NCI-H1092 treated with DMSO at 0.1 percent for 48 hours (cell line): ENCODE measurements around the gene MCCC2.
"Not testable (repeated sequence)": the region's sequence is repeated elsewhere in the genome, so short reads cannot be mapped to it uniquely, and the experiment has no call there.

ENCODE experiments used
- DNase-seq: peaks from one replicate; lab custom pipeline; 2025; lab: John Stamatoyannopoulos, UW

The MCCC2 gene

GRCh38 chr5:71662381-71662780, 75.2 kb downstream of the MCCC2 start:
- DNase-seq, result no peak

DNA sequence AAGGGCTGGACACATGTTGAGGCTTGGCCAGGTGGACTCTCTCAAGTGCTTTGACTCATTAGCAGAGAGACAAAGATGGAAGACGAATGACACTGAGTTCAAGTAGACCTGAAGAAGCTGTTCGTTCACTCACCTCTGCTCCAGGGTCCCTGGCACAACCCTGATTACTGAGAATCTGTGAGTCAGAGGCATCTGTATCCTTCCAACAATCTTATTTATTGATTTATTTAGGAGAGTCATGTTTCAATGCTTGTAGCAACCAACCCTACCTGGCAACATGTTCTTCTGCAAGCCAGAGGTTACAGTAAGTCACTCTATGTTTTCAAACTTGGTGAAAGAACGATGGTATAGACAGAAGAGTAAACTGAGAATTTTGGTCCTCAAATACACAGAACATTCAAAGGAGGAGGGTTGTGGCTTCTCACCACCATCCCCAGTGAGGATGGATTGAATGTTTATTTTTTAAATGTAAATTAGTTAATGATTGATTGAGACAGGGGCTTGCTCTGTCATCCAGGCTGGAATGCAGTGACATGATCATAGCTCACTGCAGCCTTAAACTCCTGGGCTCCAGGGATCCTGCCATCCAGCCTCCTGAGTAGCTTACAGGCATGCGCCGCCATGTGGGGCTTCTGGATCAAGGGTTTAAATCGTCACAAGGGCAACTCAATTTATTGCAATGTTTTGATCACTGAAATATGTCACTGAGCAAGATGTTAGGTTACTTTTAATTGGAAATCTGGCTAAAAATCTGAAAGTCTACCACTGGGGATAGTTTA, 76.2 kb downstream of the MCCC2 start:
- DNase-seq, result no peak

- DNase-seq, result not testable (repeated sequence)
Measured at GRCh38 chr5:71664615-71665014, 77.5 kb downstream of the MCCC2 start.

GRCh38 chr5:71666321-71666720, 79.2 kb downstream of the MCCC2 start:
- DNase-seq, result no peak

GRCh38 chr5:71677977-71678376, 90.8 kb downstream of the MCCC2 start:
- no peak for DNase-seq

GRCh38 chr5:71679714-71680113, 92.6 kb downstream of the MCCC2 start:
- no peak for DNase-seq

DNA sequence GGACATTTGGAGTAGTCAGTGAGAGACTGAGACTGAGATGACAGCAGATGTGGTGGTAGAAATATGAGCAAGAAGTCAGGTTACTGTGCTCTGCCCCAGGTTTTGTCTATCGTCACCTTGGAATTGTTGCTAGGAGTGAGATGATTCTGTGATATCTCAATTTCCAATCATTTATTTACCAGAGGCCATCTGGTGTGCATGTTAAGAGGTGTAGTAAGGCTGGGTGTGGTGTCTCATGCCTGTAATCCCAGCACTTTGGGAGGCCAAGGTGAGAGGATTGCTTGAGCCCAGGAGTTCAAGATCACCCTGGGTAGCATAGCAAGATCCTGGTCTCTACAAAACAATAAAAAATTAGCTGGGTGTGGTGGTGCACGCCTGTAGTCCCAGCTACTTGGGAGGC, 93.4 kb downstream of the MCCC2 start:
- no peak for DNase-seq

DNA sequence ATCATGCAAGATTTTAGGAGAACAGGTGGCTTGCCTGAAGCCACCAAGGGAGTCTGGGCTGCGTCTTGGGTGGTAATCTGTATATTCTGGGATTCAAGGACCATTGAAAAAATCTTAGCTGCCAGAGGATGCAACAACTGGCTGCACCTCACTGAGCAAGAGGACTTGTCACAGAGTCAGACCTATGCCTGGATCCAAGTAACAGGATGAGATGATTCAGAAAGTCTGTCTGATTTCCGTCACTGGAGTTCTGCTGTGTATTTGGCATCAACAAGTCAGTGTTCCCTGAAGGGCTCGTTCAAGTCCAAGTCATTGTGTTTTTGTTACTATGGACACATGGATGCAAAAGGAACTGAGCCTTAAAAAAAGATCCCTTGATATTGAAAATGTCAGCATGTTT, 94.2 kb downstream of the MCCC2 start:
- no peak for DNase-seq

- no peak for DNase-seq
Measured at GRCh38 chr5:71684309-71684708, 97.2 kb downstream of the MCCC2 start.

GRCh38 chr5:71693828-71694427, 106.8 kb downstream of the MCCC2 start:
- DNase-seq, result peak; percentile 4

GRCh38 chr5:71695071-71695470, 107.9 kb downstream of the MCCC2 start:
- no peak for DNase-seq

DNA sequence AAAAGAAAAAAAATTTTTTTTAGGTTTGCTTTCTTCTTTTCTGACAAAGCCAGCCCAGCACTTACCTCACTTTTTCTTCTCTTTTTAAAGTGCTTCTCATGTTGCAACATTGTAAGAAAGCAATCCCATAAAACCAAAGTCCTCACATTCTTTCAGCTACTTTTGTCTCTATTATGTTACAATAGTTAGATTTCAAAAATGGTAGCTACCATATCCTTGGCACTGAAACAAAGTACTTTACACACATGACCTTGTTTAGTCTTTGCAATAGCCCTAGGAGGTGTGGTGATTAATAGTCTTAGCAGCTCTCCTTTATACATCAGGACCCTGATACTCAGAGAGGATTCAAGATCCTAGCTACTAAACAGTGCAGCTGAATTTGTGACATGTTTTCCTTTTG, 108.5 kb downstream of the MCCC2 start:
- DNase-seq, result no peak

- DNase-seq, result no peak
Measured at GRCh38 chr5:71697967-71698366, 110.8 kb downstream of the MCCC2 start.

DNA sequence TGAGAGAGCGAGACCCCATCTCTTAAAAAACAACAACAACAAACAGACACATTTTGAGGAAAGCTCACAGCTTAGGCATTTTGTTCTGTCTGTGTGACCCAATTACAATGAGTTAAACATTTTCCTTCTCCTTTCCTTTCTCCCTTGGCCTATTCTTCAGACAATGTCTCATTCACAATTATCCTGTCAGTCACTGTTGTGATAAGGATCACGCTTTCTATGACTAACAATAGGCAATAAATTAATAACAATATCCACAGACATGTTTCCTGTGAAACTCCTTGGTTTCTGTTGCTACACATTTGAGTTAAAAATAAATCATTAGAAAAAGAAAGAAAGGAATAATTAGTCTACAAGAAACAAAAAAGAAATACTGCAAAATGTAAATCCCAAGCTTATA, 112.1 kb downstream of the MCCC2 start:
- DNase-seq, result no peak

GRCh38 chr5:71699751-71700150, 112.6 kb downstream of the MCCC2 start:
- no peak for DNase-seq

DNA sequence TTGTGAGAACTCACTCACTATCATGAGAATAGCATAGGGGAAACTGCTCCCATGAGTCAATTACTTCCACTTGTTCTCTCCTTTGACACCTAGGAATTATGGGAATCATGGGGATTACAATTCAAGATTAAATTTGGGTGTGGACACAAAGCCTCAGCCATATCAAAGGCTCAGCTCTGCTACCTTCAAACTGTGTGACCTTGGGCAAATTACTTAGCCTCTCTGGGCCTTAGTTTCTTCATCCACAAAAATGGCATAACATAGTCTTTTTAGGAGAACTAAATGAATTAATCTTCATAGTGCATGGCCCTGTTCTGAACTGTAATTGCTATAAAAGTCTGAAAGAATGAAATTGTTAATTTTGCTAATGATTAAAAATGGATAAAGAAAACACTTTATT, 113.7 kb downstream of the MCCC2 start:
- no peak for DNase-seq

- no peak for DNase-seq
Measured at GRCh38 chr5:71701407-71701806, 114.3 kb downstream of the MCCC2 start.

GRCh38 chr5:71703941-71704340, 116.8 kb downstream of the MCCC2 start:
- DNase-seq, result no peak

DNA sequence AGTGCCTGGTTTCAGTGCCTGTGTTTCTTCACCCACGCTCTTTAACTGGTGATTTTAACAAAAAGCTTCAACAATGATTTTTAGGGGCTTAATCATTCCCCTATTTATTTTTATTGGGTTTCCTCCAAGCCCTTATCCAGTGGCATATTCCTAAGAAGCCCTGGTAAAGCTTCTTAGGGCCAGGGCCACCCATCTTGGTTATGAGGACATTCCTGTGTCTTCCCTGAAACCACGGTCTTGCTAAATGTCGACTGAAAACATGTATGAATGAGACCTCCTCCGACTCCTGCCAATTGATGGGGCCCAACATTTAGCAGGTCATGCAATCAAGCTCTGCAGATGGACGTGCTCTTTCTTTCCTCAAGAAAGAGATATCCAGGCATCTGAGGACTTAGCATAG, 118.3 kb downstream of the MCCC2 start:
- no peak for DNase-seq

DNA sequence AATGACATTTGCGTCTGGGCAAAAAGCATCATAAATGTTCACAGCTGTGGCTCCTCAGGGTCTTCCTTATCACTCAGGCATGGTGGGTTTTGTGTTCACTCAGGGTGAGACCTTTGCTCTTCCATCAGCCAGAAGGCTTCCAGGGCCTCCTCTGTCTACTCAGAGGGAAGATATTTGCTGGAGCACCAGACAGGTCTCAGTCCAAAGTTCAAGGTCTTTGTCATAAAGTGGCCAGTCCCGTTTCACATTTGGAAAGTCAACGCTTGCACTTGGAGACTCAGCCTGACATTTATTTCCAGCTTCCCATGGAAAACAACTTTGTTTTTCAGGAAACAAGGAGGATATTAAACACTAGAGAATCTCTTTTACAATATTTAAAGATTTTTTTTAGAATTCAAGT, 119.8 kb downstream of the MCCC2 start:
- DNase-seq, result no peak
